ENCODE data around the gene GP9.

The GP9 gene

DNA sequence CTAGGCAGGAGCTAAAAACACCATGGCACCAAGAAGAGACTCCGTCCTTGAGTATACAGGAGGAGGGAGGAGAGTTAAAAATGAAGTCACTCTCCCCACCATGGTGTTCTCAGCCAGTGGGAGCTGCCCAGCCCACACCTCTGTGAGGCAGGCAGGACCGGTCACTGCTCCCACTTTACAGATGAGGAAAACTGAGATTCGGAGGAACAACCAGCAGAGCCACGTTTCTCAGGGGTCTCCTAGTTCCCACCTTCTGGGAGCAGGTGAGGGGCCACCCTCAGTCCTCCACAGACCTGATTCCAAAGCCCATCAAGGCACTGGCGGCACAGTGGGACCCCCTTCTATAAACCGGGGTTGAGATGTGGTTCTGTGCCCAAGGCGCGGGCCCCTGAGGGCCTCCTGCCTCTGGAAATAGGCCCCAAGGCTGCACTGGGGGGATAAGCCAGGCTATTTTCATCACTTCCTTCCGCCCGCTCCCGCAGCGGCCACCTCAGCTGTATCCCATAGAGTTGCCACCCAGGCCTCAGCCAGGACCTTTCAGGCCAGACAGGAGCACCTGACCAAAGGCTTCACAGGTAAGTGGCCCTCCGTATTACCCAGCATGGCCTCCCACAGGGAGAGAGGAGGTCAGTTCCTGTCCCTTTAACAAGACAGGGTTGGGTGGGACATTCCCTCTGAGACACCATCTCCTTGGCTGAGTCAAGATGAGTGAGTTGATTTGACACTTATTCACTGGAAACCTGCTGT lies at the start of gene GP9:
GP9 (plus strand) TSS at position 504 of the 747 bp plus-strand sequence. CDS start 961 bp downstream, outside the sequence.
- DNase-seq = no peak

DNA sequence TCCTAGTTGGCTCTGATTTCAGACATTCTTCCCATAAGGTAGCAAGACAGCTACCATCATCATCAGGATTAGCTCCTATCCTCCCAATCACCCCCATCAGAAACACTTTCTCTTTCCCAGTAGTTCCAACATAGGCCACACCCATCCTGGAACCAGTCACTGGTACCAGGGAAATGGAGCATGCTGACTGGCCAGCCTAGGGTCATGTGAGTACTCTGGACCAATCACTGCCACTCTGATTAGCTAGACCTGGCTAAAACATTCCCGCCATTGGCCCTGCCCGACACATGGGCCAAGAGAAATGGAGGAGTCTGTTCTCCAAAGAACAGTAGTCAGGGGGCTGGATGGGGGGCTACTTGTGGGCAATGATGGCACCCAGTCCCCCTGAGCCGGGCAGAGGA lies 47.1 kb upstream of the GP9 start:
- DNase-seq = no peak

DNA sequence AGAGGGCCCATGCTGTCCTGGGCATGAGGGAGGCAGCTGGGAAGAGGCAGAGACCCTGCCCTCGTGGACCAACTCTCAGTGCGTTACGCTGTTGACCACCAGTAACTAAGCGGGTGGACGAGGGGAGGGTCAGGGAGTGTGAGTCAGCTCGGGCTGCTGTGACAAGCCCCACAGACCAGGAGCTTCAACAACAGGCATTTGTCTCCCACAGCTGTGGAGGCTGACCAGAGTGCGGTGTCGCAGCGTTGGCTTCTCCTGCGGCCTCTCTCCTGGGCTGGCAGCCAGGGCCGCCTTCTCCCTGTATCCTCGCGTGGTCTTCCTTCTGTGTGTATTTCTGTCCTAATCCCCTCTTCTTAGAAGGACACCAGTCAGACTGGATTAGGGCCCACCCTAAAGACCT lies 46.4 kb upstream of the GP9 start:
- DNase-seq = peak in 1 of 2 donors; percentile 28

DNA sequence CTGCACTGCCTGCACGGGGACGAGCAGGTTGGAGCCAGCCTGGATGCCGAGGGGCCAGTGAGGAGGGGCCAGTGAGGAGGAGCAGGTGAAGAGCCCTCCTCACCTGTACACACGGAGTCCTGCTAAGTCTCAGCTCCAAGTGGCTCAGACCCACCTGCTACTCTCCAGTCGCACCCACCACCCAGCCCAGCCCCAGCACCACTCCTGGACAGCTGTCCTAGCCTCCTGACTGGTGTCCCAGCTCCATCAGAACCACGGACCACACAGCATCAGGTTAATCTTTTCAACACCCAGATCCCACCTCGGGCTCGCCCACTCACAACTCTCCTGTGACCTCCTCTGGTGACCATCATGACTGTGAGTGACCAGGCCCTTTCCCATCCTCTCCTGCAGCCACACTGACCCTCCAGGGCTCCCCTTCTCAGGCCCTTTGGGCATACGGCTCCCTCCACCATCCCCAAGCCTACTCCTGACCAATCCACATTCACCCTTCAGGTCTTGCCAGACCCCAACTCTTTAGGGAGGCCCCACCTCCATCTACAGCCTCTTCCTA lies 45.7 kb upstream of the GP9 start:
- no peak for DNase-seq

DNA sequence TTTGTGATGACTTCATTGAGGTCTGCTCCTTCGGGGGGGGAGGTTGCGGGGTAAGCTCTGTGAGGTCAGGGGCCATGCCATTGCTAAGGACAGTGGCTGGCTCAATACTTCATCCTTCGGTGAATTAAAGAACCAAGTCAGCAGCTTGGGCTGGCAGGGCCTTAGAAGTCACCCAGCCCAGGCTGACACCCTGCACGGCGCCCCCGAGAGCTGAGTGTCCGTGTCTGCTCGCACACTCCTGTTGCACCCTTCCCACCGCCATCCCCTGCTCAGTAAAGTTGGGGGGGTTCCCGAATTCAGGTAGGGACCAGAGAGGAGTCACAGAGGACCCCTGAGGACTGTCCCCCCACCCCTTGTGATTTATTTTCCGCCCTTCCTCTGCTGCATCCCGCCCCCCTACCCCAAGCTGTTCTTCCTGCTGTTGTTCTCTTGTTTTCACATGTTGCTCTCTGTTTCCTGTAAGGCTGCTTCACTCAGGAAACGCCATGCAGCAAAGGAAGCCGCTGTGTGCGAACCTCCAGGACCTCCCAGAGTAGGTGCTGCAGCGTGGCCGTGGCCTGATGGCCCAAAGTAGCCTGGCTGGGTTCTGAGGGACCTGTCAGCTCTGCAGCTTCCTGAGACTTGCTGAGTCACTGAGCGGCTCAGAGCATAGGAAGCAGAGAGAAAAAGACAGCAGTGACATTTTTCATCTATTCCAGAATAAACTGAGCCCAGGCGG lies 45.0 kb upstream of the GP9 start:
- no peak for DNase-seq

DNA sequence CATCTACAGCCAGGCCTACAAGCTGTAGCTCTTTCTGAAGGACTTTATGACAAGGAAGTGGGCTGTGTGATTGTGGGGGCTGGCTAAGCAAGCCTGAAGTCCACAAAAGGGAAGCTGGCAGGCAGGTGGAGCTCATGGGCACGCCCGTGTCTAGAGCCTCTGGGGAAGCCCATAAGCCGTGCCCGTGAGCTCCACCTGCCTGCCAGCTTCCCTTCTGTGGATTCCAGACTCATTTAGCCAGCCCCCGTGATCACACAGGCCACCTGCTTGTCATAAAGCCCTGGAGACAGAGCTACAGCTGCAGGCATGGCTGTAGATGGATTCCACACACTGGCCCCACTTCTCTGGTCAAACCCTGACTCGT lies 44.2 kb upstream of the GP9 start:
- no peak for DNase-seq

DNA sequence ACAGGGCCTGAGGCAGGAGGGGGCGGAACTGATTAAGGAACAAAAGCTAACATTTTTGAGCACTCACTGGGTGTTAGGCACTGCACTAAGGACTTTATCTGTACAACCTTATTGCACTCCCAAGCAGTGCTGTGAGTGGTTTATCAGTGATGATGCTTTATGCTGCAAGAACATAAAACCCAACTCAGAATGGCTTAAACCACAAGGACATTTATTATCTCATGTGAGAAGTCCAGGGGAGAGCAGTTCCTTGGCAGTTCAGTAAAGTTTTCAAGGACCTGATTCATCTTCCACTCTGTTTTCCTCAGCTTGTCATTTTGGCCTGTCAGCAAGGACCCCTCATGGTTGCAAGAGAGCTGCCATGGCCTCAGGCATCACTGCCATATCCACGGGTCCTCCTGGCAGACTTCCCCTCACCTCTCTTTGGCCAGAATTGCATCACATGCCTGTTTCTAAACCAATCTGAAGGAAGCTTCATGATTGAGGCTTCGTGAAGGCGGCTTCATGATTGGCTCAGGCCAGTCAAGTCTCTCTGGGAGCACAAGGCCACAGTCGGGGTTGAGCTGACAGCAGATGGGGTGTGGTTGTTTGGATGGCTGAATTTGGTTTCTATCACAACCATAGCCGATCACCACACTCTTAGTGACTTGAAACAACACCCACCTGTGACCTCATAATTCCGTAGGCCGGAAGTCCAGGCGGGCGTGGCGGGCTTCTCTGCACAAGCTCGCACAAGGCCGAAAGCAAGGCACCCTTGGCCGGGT lies 43.7 kb upstream of the GP9 start:
- no peak for DNase-seq

DNA sequence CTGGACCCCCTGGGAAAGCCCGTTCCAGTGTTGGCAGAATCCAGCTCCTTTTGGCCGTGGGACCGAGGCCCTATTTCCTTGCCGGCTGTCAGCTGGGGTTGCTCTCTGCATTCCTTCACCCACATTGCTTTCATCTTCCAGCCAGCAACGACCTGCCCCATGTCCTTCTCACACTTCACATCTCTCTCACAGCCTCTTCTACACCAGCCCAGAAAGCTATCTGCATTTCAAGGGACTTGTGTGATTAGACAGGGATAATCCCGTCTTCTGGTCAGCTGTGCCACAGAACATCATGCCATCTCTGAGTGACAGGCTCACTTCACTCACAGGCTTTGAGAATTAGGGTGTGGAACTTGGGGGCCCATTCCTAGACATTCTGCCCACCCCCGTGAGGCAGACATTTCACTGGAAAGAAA lies 43.1 kb upstream of the GP9 start:
- no peak for DNase-seq

DNA sequence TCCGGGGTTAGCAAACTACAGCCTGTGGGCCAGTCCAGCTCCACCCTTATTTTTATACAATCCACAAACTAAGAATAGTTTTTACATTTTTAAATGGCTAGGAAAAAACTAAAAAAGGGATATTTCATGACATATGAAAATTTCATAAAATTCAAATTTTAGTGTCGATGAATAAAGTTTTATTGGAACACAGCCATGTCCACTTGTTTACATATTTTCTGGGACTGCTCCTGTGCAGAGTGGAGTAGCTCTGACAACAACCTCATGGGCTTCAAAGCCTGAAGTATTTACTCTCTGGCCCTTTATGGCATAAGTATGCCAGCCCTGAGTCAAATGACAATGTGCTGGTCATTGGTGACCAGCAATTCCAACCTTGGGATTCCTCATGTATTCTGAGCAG lies 42.3 kb upstream of the GP9 start:
- DNase-seq = no peak

DNA sequence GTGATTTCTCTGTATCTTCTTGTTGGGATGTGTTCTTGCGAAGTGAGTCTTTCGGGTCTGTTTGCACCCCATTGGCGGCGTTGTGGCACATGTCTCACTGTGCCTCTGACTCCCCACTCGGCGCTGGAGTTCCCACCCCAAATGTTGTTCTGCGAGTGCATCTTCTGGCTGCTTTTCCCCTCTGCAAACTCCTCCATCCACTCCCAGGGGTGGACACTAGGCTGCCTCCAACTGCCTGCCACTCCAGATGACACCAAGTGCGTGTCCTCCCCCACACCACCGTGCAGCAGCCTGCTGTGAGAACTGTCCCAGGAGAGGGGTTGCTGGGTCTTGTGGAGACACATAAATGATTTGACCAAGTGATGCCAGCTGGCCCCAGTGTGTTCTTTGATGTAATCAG lies 41.8 kb upstream of the GP9 start:
- no peak for DNase-seq

DNA sequence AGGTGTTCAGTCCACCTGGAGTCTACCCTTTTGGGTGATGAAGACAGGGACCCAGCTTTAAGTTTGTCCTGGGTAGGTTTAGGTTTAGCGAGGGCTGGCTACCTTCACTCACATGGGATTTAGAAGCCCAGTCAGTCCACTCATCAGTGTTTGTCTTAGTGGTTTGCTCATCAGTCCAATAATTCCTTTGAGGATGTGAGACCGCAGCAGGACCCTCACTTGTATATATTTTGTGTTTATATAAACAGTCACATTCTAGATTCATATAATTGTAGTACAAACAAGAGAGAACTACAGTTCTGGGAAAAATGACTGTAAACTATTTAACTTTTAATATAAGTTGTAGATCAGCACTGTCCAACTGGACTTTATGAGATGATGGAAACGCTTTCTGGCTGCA lies 41.3 kb upstream of the GP9 start:
- DNase-seq = no peak

DNA sequence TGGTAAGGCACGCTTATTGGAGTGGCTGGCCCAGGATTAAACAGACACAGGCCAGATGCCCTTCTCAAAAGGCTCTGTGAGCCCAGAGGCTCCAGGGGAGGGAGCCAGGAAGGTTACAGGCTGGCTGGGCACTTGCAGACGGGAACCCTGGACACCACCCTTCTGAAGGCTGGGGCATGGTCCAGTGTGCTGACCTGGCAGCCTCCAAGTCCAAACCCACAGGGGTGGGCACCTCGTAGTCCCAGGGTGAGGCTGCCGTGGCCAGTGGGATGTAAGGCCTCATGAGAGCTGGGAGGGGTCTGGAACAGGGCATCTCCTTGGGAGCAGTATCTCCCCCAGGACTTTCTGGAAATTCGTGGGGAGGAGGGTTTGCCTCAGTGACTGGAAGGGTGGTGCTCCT lies 39.9 kb upstream of the GP9 start:
- no peak for DNase-seq

DNA sequence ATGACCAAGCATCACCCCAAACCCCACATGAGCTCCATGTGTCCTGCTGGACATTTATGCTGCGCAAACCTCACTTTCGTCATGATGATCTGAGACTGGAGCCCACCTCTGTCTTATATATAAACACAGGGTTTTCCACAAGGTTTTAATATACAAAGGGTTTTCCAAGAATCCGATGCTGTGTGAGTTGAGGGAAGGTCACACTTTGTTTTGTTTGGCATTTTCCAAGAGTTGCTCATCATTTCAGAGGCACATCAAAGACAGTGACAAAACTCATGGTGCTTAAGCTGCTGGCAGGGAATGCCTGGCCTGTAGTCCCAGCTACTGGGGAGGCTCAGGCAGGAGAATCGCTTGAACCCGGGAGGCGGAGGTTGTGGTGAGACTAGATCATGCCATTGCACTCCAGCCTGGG lies 39.4 kb upstream of the GP9 start:
- DNase-seq = no peak

DNA sequence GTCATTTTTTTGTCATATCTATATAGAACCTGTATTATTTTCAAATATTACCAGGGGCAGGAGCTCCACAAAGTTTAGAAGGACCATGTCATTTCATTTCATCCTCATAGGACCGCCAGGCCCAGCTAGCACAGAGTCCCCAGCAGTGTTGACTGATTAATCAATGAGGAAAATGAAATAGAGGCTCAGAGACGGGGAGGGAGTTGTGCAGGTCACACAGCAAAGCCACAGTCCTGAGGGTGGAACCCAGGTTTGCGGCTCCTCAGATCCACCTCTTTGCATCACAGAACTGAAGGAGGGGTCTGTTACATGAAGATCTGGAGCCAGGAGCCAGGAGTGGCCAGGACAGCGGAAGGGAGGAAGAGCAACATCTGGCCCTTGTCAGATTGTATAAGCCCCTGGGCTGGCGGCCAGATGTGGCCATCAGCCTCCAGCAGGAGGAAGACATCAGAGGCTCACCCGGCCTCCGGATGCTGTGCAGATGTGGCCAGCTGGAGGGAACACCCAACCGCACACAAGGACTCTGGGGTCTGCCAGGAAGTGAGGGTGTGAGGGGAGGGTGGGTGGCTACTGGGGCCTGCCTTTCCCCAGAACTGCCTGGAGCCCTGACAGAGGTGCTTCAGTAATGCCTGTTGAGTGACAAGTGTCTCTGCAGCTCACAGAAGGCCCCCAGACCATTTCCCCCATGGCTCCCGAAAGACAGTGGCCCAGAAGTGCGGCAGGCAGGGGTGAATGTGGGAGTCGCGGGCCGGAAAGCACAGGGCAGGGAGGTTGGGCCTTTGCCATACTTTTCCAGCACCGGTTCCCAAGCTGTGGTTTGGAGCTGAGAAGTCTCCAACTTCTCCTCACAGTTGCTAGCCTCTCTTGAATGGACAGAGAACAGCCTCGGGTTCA lies 38.2 kb upstream of the GP9 start:
- no peak for DNase-seq

DNA sequence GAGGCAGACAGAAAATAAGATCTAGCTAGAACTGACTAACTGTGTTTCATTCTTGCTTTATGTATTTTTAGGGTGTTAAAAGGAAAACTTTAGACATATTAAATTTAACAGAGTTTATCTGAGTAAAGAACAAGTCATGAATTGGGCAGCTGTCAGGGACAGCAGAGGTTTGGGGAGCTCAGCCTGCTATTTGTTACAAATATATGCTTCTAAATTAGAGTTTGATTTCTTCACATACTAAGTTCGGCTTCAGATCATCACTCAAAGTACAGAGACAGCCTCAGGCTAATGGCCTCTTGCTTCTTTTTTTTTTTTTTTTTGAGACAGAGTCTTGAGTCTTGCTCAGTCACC lies 37.6 kb upstream of the GP9 start:
- DNase-seq = no peak

DNA sequence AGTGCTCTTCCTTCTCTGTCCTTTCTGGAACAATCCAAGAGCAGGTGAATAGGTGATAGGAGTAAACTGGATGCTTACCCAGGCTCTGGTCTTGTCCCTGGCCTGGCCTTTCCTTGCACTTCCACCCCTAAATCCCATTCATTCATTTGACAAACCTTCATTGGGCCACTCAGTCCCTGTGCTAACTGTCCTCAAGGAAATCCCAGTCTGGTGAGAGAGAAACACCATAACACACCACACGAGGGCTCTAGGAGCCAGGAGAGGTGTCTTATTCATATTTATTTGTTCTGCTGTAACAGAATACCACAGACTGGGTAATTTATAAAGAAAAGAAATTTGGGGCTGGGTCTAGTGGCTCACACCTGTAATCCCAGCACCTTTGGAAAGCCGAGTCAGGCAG lies 36.7 kb upstream of the GP9 start:
- DNase-seq = no peak

DNA sequence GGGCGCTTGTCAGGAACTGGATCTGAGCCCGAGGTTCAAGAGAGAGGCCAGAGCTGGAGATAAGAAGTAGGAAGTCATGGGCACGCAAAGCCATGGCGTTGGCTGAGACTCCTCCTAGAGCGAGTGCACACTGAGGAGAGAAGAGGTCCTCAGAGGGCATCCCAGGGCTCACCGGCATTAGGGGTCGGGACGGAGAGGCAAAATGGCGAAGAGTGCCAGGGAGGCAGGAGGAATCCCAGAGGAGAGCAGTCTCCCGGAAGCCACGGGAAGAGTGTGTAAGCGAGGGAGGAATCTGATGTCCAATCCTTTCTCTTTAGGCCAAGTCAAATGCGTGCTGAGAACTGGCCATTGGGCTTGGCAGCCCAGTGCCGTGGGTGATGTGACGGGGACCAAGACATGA lies 35.5 kb upstream of the GP9 start:
- no peak for DNase-seq

DNA sequence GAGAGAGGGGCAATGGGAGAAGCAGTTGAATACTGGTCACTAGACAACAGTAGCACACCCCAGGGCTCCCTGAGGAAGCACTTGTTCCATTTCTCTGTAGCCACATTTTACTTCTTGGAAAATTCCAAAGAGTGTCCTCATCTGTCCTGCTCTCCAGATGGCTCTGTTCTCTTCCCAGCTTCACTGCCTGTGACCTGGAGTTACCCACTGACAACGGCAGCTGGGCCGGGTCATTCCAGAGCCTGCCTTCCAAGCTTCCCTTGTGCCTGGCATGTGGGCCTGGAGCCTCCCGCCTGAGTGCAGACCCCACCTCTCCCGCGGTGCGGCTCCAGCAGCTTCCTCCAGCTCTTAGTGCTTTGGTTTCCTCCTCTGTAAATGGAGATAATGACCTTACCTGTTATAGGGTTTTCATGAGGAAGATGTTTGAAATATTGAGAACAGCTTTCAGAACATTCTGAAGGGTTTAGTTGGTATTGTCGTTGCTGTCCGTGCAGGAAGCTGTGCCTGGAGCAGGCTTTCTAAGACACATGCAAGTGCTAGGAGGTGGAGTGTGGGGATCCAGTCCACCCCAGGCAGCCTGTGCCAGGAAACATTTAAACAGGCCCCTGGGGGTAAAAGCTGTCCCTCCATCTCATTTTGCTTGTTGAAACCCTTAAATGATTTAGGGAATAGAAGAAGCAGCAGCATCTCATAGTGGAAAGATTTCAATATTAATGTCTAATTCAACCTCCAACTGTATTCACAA lies 34.7 kb upstream of the GP9 start:
- DNase-seq = no peak

DNA sequence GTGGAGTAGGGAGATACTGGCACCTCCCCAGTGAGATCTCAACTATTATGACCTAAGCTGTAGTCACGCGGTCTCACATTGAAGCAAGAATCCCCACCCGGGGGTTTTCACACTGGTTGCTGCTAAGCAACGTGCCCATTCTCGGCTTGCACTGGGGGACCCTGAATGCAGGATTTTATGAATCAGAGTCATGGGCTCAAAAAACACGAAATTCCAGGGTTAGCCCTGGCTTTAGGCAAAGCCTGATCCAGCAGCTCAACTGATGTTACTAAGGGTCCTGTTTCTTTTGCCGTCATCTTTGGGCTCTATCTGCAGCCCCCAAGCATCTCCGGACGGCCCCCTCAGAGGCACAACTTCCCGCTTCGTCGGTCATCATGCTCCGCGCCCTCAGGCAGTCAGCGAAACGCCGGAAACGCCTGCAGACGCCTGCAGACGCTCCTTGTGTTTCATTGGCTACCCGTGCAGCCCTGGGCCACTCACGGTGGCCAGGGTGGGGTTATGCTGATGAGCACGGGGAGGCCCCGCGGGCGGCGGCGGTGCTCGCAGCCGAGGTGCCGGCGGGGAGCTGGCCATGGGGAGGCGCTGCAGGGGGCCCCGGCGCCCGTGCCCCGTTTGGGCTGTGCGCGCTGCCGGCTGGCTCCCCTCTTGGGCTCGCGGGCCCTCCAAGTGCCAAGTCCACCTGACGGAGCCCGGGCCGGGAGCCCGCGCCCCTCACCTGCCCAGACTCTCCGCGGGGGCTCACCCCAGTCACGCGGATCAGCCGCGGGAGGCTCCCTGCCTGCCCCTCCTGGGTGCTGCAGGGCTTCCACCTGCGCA lies 33.6 kb upstream of the GP9 start:
- peak; percentile 54 to 75 for DNase-seq

DNA sequence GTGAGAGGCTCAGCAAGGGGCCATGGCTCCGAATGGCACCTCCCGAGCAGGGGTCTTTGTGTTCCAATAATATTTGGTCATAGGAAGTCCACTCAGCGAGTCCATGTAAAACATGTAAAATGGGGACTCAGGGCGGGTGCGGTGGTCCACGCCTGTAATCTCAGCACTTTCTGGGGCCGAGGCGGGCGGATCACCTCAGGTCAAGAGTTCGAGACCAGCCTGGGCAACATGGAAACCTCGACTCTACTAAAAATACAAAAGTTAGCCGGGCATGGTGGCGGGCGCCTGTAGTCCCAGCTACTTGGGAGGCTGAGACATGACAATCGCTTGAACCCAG lies 33.1 kb upstream of the GP9 start:
- DNase-seq = no peak

DNA sequence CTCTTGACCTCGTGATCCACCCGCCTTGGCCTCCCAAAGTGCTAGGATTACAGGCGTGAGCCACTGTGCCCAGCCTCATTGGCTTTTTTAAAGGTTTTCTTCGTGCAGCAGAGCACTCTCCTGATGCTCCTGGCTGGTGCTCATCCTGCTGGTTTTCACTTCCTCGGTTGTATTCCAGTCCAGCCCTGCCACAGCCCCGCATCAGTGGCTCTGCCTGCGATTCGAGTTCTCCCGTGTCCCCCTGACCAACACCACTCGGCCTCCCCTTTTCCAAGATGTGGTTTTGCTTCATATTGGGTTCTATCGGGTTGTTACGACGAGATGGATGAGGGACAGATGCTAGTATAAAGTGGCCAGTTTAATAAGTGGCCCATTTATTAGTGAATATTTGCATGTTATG lies 31.7 kb upstream of the GP9 start:
- no peak for DNase-seq
